Measurements from ENCODE around the gene KRTAP10-4.

The KRTAP10-4 gene

GRCh38 chr21:44616591-44616926 lies 43.0 kb downstream of the KRTAP10-4 start:
- DNase-seq (ENCODE audit: low read depth in 2 of 2): no peak

GRCh38 chr21:44617071-44617501 lies 43.6 kb downstream of the KRTAP10-4 start:
- no peak for DNase-seq (ENCODE audit: low read depth in 2 of 2)

- DNase-seq (ENCODE audit: low read depth in 2 of 2): no peak
These were observed 45.0 kb downstream of the KRTAP10-4 start for GRCh38 chr21:44618504-44618903.

GRCh38 chr21:44618909-44619308 lies 45.4 kb downstream of the KRTAP10-4 start:
- DNase-seq (ENCODE audit: low read depth in 2 of 2): peak; percentile 22 to 25

GRCh38 chr21:44619886-44620285 lies 46.4 kb downstream of the KRTAP10-4 start:
- no peak for DNase-seq (ENCODE audit: low read depth in 2 of 2)

GRCh38 chr21:44623575-44623974 lies 50.0 kb downstream of the KRTAP10-4 start:
- no peak for DNase-seq (ENCODE audit: low read depth in 2 of 2)

Data from stimulated activated CD4-positive, alpha-beta T cell treated with anti-CD3 and anti-CD28 coated beads, Interleukin-15, amount 100 ng/mL, for 48 hours (primary cell).